AG04449 (cell line): Measurements from ENCODE around the gene KRTAP4-4.
"Not testable (repeated sequence)": the region's sequence is repeated elsewhere in the genome, so short reads cannot be mapped to it uniquely, and the experiment has no call there.

ENCODE experiments used
- CTCF ChIA-PET: fragments of 350-600 bp; formaldehyde crosslinking; extraction: SDS; loops from one replicate; lab custom pipeline; 2021; ENCODE audit warnings: antibody characterized with exemption; lab: Yijun Ruan, JAX
- POLR2A ChIA-PET: fragments of 400-600, 350-600 bp; formaldehyde crosslinking; extraction: SDS; loops from one replicate; lab custom pipeline; 2020; ENCODE audit warnings: antibody characterized with exemption, inconsistent platforms; lab: Yijun Ruan, JAX
- DNase-seq: peaks from one replicate; pipeline ENCODE4 v3.0.0-alpha.2; 2010; ENCODE audit warnings: low read depth, low spot score
- H3K4me3 ChIP-seq: 2 replicates; pipeline ENCODE4 v1.5.1; 2011; ENCODE audit warnings: low read depth, mild to moderate bottlenecking, control low read depth, low read length
- TF ChIP-seq, protein P1 (sequence below): IDR thresholded peaks from one replicate; pipeline ENCODE4 v1.5.1; 2011; ENCODE audit warnings: mild to moderate bottlenecking, moderate library complexity, low read length, control low read depth, inconsistent platforms; ENCODE audit not compliant: insufficient read depth; ENCODE audit errors: missing control alignments

The KRTAP4-4 gene

DNA sequence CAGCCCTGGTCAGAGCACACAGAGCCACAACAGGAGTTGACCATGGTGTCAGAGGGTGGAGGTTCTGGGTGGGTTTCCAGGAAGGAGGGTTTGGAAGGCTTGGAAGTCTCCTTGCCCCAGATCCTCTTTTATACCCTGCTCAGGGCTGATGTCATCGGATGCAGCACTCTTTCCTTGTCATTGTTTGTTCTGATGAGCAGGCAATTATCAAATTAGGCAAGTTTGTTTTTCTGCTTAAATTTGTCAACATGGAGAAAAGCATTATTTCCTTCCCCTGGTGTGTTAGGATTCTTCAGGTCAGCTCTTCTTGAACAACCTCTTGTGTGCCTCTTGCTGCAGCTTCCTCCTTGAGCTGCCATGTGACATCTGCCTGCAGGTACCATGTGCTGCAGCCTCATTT is at the start of gene KRTAP4-4:
TSS of gene KRTAP4-4 (minus strand) at position 101 of the 400 bp plus-strand sequence. CDS start at position 44, 57 bp downstream.
- TF ChIP-seq, protein P1, sequence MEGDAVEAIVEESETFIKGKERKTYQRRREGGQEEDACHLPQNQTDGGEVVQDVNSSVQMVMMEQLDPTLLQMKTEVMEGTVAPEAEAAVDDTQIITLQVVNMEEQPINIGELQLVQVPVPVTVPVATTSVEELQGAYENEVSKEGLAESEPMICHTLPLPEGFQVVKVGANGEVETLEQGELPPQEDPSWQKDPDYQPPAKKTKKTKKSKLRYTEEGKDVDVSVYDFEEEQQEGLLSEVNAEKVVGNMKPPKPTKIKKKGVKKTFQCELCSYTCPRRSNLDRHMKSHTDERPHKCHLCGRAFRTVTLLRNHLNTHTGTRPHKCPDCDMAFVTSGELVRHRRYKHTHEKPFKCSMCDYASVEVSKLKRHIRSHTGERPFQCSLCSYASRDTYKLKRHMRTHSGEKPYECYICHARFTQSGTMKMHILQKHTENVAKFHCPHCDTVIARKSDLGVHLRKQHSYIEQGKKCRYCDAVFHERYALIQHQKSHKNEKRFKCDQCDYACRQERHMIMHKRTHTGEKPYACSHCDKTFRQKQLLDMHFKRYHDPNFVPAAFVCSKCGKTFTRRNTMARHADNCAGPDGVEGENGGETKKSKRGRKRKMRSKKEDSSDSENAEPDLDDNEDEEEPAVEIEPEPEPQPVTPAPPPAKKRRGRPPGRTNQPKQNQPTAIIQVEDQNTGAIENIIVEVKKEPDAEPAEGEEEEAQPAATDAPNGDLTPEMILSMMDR: no peak
- CTCF ChIA-PET: no interaction called here
- POLR2A ChIA-PET: no interaction called here
- no peak within 1 kb of the TSS for H3K4me3 ChIP-seq
- DNase-seq: no peak

DNA sequence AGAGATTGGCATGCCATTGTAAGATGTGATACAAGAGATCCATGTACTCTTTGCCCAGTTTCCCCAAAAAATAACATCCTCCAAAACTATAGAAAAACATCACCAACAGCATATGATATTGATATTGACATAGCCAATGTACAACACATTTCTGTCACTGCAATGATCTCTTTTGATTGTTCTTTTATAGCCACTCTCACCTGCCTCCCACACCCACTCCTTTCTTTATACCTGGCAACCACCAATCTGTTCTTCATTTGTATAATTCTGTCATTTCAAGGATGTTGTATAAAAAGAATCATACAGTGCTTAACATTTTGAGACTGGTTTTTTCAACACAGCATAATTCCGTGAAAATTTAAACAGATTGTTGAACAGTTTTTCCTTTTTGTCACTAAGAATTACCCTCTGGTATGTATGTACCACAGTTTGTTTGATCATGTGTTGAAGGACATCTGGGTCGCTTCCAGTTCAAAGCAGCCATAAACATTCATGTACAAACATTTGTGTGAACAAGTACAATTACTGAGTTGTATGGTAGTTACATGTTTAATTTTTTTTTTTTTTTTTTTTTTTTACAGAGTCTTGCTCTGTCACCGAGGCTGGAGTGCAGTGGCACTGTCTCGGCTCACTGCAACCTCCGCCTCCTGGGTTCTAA is 39.0 kb upstream of the KRTAP4-4 start:
- ChIA-PET POLR2A (no interaction called here), CTCF (no interaction called here)
- TF ChIP-seq, protein P1: no peak
- no peak overlapping the region for H3K4me3 ChIP-seq
- no peak for DNase-seq

DNA sequence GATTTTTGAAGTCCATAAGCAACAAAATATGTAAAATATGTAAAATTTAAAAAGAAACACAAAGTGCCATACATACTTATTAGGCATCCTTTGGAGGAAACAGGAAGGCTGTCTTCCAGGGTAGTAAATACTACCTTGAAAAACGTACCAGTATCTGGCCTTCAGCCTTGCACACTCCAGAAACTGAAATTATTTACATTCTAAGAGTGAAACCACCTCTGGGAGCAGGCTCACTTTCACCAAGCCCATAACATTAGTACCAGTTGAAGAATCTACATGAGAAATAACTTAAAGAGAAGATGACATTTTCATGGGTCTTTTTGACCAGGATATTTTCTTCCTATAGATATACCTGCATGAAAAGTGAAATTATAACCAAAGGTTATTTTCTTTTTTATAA is 35.5 kb upstream of the KRTAP4-4 start:
- TF ChIP-seq, protein P1: no peak
- H3K4me3 ChIP-seq: no peak overlapping the region
- ChIA-PET CTCF (interaction anchor here (1.5 to 1.9 kb wide), 2 partner anchors 133 to 353 kb away, joined by 3 to 6 read pairs; no protein-coding TSS in a partner anchor), POLR2A (interaction anchor here (1.0 kb wide), 1 partner anchor 17 kb away, joined by 3 read pairs; no protein-coding TSS in a partner anchor)
- DNase-seq: no peak

DNA sequence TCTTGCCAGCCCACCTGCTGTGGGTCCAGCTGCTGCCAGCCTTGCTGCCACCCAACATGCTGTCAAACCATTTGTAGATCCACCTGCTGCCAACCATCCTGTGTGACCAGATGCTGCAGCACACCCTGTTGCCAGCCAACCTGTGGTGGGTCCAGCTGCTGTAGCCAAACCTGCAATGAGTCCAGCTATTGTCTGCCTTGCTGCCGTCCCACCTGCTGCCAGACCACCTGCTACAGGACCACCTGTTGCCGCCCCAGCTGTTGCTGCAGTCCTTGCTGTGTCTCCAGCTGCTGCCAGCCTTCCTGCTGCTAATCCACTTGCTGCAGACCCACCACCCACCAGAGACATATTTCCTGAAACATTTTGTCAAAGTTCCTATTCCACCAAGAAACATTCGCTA is 29.8 kb upstream of the KRTAP4-4 start:
- H3K4me3 ChIP-seq: no peak overlapping the region
- no peak for DNase-seq
- ChIA-PET CTCF (no interaction called here), POLR2A (no interaction called here)
- TF ChIP-seq, protein P1: no peak

DNA sequence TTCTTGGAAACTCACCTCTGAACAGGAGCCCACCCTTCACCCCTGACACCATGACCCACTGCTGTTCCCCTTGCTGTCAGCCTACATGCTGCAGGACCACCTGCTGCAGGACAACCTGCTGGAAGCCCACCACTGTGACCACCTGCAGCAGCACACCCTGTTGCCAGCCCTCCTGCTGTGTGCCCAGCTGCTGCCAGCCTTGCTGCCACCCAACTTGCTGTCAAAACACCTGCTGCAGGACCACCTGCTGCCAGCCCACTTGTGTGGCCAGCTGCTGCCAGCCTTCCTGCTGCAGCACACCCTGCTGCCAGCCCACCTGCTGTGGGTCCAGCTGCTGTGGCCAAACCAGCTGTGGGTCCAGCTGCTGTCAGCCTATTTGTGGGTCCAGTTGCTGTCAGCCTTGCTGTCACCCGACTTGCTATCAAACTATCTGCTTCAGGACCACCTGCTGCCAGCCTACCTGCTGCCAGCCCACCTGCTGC is 29.3 kb upstream of the KRTAP4-4 start, which contains the start of gene KRTAP9-1:
TSS of gene KRTAP9-1 (plus strand) at position 51 of the 482 bp plus-strand sequence. CDS start at position 51, 0 bp downstream.
- H3K4me3 ChIP-seq, POLR2A ChIA-PET, DNase-seq, CTCF ChIA-PET: not testable (repeated sequence)

DNA sequence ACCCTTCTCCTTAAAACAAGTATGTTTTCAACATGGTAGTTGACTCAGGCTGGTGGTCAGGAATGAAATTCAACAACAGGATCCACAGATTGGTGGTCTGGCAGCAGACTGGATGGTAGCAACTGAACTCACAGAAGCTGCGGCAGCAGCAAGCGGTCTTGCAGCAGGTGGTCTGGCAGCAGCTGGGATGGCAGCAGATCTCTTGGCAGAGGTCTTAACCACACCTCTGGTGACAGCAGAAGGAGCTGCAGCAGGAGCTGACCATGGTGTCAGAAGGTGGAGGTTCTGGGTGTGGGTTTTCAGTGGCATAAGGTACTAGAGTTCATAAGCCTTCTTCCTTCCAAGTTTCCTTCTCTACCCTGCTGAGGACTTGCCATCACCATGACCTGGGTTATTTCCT is 26.3 kb upstream of the KRTAP4-4 start:
- ChIA-PET CTCF (interaction anchor here (1.5 kb wide), 1 partner anchor 9 kb away, joined by 5 read pairs; the partner anchor contains the start of gene KRTAP4-2), POLR2A (no interaction called here)
- no peak for DNase-seq
- no peak overlapping the region for H3K4me3 ChIP-seq
- TF ChIP-seq, protein P1: no peak
